Upper lobe of right lung (tissue), 1 donor: Measurements from ENCODE around the gene LRP1-AS. TPM values are rescaled to one million over a fixed set of nuclear protein-coding genes. Genes with fewer than 3 reads are reported as not detected.

Source experiments
- ATAC-seq: fragments of 200-7000 bp; cut with Tn5 transposase; one replicate; pipeline ENCODE4 v1.9.1; 2020; ENCODE audit warnings: mild to moderate bottlenecking, moderate library complexity
- DNase-seq: peaks from one replicate; pipeline ENCODE4 v3.0.0-alpha.2; 2020
- H3K27ac ChIP-seq: fragments of 200-600 bp; one replicate; pipeline ENCODE4 v1.8.0; 2022
- H3K27me3 ChIP-seq: fragments of 200-600 bp; one replicate; pipeline ENCODE4 v1.8.0; 2022; ENCODE audit warnings: mild to moderate bottlenecking
- H3K36me3 ChIP-seq: fragments of 200-600 bp; one replicate; pipeline ENCODE4 v1.8.0; 2022
- H3K4me1 ChIP-seq: fragments of 200-600 bp; one replicate; pipeline ENCODE4 v1.8.0; 2022
- H3K4me3 ChIP-seq: fragments of 200-600 bp; one replicate; pipeline ENCODE4 v1.8.0; 2022; ENCODE audit warnings: mild to moderate bottlenecking
- H3K9me3 ChIP-seq: fragments of 200-600 bp; one replicate; pipeline ENCODE4 v1.8.0; 2022
- intact Hi-C: fragments of 100-400 bp; cut with DNase I; formaldehyde crosslinking; loops from one replicate; pipeline ENCODE4 v1.11.0; 2022
- total RNA-seq: library from RNA; stranded (reverse); fragmentation: NEBNext Ultra II Directional; extraction: Animal tissue kit (Norgen Biotek cat#: 25700); gene quantifications from one replicate; pipeline ENCODE4 v1.2.1, GENCODE V29; 2021
- TF ChIP-seq, protein P1 (sequence below): fragments of 200-600 bp; IDR thresholded peaks from one replicate; pipeline ENCODE4 v1.8.0; 2022; ENCODE audit warnings: antibody characterized with exemption
- donor health status: DM: no; HTN: yes; CAD: no; lungs with severe emphysema.

The LRP1-AS gene
- total RNA-seq, 1 donor from 2014 or later = not detected

DNA sequence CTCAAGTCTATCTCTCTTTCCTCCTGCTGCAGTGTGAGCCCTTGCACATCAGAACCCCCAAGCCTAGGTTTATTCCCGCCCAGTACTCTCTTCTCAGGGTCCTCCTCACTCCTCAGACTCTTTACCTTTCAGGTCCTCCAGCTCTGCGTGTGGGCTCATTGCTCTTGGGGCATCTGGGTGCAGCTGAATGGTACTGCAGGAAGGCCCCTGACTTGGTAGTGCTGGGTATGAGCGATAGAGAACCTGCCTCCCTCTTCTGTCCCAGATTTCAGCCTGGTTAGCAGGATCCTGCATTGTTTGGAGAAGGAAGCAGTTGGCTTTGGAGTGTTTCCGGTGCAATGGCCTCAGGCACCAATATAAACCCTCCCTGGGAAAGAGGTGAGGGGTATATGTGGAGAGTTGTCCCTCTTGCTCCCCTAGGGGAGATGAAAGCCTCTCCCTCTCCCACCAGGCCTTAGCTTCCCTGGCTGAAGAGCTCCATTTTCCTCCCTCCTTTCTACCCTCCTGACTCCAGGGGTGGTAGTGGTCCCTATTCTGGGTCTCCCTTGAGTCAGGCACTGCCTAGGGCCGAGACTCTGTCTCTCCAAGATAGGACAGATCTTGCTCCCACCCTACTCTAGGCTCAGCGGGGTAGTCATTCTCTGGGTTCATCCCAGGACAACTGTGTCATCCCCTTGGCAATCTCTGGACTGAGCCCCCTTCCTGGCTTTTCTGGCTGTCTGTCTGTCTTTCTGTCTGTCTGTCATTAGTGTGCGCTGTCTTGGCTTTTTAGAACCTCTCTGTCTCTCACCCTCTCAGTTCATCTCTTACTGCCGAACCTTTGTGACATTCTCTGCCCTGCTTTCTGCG, 15.3 kb downstream of the LRP1-AS start:
- H3K27me3 ChIP-seq = no peaks in the 10 kb centered on the region
- TF ChIP-seq, protein P1, sequence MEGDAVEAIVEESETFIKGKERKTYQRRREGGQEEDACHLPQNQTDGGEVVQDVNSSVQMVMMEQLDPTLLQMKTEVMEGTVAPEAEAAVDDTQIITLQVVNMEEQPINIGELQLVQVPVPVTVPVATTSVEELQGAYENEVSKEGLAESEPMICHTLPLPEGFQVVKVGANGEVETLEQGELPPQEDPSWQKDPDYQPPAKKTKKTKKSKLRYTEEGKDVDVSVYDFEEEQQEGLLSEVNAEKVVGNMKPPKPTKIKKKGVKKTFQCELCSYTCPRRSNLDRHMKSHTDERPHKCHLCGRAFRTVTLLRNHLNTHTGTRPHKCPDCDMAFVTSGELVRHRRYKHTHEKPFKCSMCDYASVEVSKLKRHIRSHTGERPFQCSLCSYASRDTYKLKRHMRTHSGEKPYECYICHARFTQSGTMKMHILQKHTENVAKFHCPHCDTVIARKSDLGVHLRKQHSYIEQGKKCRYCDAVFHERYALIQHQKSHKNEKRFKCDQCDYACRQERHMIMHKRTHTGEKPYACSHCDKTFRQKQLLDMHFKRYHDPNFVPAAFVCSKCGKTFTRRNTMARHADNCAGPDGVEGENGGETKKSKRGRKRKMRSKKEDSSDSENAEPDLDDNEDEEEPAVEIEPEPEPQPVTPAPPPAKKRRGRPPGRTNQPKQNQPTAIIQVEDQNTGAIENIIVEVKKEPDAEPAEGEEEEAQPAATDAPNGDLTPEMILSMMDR = no peak
- peak overlapping the region; percentile 23 for H3K4me3 ChIP-seq
- ATAC-seq = no peak
- no peak for DNase-seq
- intact Hi-C loops = loop anchor here (5.0 kb wide), 1 partner anchor 45 kb away; no protein-coding TSS in a partner anchor
- H3K9me3 ChIP-seq = no peaks in the 10 kb centered on the region
- no peaks in the 10 kb centered on the region for H3K36me3 ChIP-seq
- peak overlapping the region; percentile 71 for H3K27ac ChIP-seq
- peaks cover 38% of the 10 kb centered on the region for H3K4me1 ChIP-seq

DNA sequence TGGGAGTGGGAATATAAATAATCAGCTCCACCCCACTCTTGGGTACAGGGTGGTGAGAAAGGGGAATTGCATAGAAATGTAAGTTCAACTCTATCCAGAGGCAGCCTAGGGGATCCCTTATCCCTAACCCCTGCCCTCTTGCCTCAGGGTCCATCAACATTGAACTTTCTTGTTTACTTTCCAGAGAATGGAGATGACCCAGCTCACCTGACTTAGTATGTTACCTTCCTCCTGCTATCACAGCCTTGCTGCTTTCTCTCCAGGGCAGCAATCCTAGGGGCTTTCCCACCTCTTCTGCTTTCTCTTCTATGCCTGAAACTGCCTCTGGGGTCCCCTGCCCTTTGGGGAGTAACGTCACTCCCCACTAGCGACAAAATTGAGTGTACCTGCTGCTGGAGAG, 16.5 kb downstream of the LRP1-AS start:
- Histone ChIP-seq H3K36me3 (no peaks in the 10 kb centered on the region), H3K9me3 (no peaks in the 10 kb centered on the region), H3K27ac (peak overlapping the region; percentile 92), H3K4me1 (peaks cover 32% of the 10 kb centered on the region), H3K27me3 (no peaks in the 10 kb centered on the region), H3K4me3 (peak overlapping the region; percentile 83)
- no peak for ATAC-seq
- TF ChIP-seq, protein P1 = no peak
- intact Hi-C loops = loop anchor here (5.0 kb wide), 1 partner anchor 46 kb away; no protein-coding TSS in a partner anchor
- no peak for DNase-seq

DNA sequence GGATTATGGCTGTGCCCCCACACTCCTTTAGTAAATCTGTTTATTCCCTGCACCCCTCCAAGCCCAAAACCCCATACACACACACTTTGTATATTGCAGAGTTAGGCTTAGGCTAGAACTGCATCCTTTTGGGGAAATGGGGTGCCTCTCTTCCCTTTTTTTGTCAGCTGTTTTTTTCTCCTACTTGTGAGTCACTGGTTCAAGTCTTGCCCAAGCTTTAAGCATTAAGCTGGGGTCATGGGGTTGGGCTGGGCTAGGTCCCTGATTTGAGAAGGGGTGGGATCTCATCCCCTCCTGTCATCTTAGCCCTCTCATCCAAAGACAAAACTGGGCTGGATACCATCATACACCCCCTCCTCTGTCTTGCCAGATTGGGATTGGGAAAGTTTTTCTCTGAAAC, 17.5 kb downstream of the LRP1-AS start:
- ATAC-seq = peak; percentile 18
- TF ChIP-seq, protein P1 = no peak
- peak overlapping the region; percentile 83 for H3K4me3 ChIP-seq
- intact Hi-C loops = loop anchor here (5.0 kb wide), 1 partner anchor 47 kb away; no protein-coding TSS in a partner anchor
- H3K36me3 ChIP-seq = no peaks in the 10 kb centered on the region
- H3K27me3 ChIP-seq = no peaks in the 10 kb centered on the region
- no peaks in the 10 kb centered on the region for H3K9me3 ChIP-seq
- peak overlapping the region; percentile 92 for H3K27ac ChIP-seq
- H3K4me1 ChIP-seq = peaks cover 29% of the 10 kb centered on the region
- DNase-seq = no peak

DNA sequence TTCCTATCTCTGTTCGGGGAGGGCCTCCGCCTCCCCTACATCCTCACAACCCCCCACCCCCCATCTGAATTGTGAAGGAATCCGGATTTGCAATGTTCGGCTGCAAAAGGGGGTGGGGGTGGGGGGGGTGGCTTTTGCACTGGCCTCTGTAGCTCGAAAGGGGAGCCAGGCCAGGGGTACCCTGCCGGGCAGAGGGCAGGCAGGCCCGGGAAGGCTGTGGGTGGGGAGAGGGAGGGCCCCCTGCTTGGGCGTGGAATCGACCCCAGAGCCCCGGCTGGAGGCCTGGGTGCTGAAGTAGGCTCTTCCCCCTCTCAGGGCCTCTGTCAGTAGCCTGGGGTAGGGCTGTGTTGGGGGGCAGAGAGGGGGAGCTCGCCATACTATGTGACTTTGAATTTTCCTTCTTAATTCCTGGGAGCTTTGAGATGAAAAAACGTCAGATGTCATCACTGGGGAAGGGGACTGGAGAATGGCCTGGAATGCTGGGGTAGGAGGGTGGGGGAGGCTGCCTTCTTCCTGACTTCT, 18.0 kb downstream of the LRP1-AS start:
- Histone ChIP-seq H3K36me3 (no peaks in the 10 kb centered on the region), H3K9me3 (no peaks in the 10 kb centered on the region), H3K4me1 (peaks cover 28% of the 10 kb centered on the region), H3K27ac (peak overlapping the region; percentile 92), H3K27me3 (no peaks in the 10 kb centered on the region), H3K4me3 (peak overlapping the region; percentile 83)
- TF ChIP-seq, protein P1 = no peak
- ATAC-seq (no peak), DNase-seq (no peak)
- intact Hi-C loops = no loop called here

DNA sequence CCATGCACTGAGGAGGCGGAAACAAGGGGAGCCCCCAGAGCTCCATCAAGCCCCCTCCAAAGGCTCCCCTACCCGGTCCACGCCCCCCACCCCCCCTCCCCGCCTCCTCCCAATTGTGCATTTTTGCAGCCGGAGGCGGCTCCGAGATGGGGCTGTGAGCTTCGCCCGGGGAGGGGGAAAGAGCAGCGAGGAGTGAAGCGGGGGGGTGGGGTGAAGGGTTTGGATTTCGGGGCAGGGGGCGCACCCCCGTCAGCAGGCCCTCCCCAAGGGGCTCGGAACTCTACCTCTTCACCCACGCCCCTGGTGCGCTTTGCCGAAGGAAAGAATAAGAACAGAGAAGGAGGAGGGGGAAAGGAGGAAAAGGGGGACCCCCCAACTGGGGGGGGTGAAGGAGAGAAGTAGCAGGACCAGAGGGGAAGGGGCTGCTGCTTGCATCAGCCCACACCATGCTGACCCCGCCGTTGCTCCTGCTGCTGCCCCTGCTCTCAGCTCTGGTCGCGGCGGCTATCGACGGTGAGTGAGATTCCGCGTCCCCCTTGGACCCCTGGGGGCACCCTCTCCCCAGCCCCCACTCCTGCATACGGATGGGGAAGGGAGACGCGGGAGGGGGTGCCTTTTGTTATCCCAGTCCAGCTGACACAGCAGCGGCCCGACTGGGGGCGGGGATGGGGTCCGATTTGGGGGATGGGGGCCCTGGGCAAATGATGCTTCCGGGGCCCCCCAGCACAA, 18.7 kb downstream of the LRP1-AS start:
- no peaks in the 10 kb centered on the region for H3K27me3 ChIP-seq
- DNase-seq = no peak
- no peaks in the 10 kb centered on the region for H3K9me3 ChIP-seq
- intact Hi-C loops = no loop called here
- no peaks in the 10 kb centered on the region for H3K36me3 ChIP-seq
- peak overlapping the region; percentile 83 for H3K4me3 ChIP-seq
- ATAC-seq = no peak
- H3K27ac ChIP-seq = peak overlapping the region; percentile 92
- peaks cover 22% of the 10 kb centered on the region for H3K4me1 ChIP-seq
- TF ChIP-seq, protein P1 = no peak
